Liver (tissue), 9 donors: ENCODE data around the gene ST3GAL5. TPM values are rescaled to one million over a fixed set of nuclear protein-coding genes. Genes with fewer than 3 reads are reported as not detected.

Source experiments
- DNase-seq: peaks from one replicate; pipeline ENCODE4 v3.0.0-alpha.2; 2017; ENCODE audit warnings: low spot score
- H3K27ac ChIP-seq, 2 donors: one replicate each; pipeline ENCODE4 v1.7.0; 2013; ENCODE audit warnings: inconsistent platforms in 2 of 2, low read length in 2 of 2, control low read depth in 1 of 2, low read depth in 1 of 2, mild to moderate bottlenecking in 1 of 2
- H3K27me3 ChIP-seq, 4 donors: one replicate each; pipeline versions ENCODE4 v1.6.1 to v1.7.0; 2013; ENCODE audit warnings: low read length in 3 of 4, inconsistent platforms in 1 of 4, mild to moderate bottlenecking in 1 of 4, moderate library complexity in 1 of 4; ENCODE audit not compliant: control insufficient read depth in 4 of 4, insufficient read depth in 4 of 4
- H3K36me3 ChIP-seq, 4 donors: one replicate each; pipeline versions ENCODE4 v1.6.1 to v1.7.0; 2013; ENCODE audit warnings: low read length in 3 of 4, mild to moderate bottlenecking in 3 of 4, low read depth in 1 of 4, moderate library complexity in 1 of 4; ENCODE audit not compliant: control insufficient read depth in 4 of 4, insufficient read depth in 3 of 4
- H3K4me1 ChIP-seq, 4 donors: one replicate each; pipeline versions ENCODE4 v1.6.1 to v1.7.0; 2013; ENCODE audit warnings: low read length in 3 of 4, mild to moderate bottlenecking in 3 of 4, moderate library complexity in 1 of 4; ENCODE audit not compliant: control insufficient read depth in 4 of 4, insufficient read depth in 4 of 4
- H3K4me3 ChIP-seq, 3 donors: one replicate each; pipeline versions ENCODE4 v1.6.1 to v1.7.0; 2013; ENCODE audit warnings: low read length in 3 of 3, control low read depth in 1 of 3, low read depth in 1 of 3, mild to moderate bottlenecking in 1 of 3
- H3K9ac ChIP-seq, 2 donors: one replicate each; pipeline ENCODE4 v1.7.0; 2013; ENCODE audit warnings: low read length in 2 of 2, mild to moderate bottlenecking in 2 of 2, moderate library complexity in 2 of 2, control low read depth in 1 of 2, low read depth in 1 of 2
- H3K9me3 ChIP-seq, 4 donors: one replicate each; pipeline versions ENCODE4 v1.6.1 to v1.7.0; 2013; ENCODE audit warnings: low read length in 3 of 4; ENCODE audit not compliant: control insufficient read depth in 4 of 4
- EGR1 ChIP-seq, 2 donors: IDR thresholded peaks; 2 replicates each; pipeline ENCODE4 v1.6.1; 2016 to 2018; ENCODE audit warnings: antibody characterized with exemption in 2 of 2, low read depth in 2 of 2
- FOXA1 ChIP-seq: IDR thresholded peaks from 2 replicates; pipeline ENCODE4 v1.6.1; 2016; ENCODE audit warnings: antibody characterized with exemption
- GABPA ChIP-seq, 2 donors: IDR thresholded peaks in 1 of 2; conservative IDR thresholded peaks in 1 of 2; 2 replicates each; pipeline ENCODE4 v1.6.1; 2016; ENCODE audit warnings: antibody characterized with exemption in 2 of 2, mild to moderate bottlenecking in 1 of 2, moderate library complexity in 1 of 2
- HNF4A ChIP-seq, 2 donors: conservative IDR thresholded peaks; 2 replicates each; pipeline ENCODE4 v1.6.1; 2016; ENCODE audit warnings: antibody characterized with exemption in 2 of 2, mild to moderate bottlenecking in 2 of 2
- HNF4G ChIP-seq: IDR thresholded peaks from 2 replicates; pipeline ENCODE4 v1.6.1; 2016; ENCODE audit warnings: antibody characterized with exemption
- NR2F2 ChIP-seq: IDR thresholded peaks from 2 replicates; pipeline ENCODE4 v1.6.1; 2016; ENCODE audit warnings: antibody characterized with exemption
- REST ChIP-seq: IDR thresholded peaks from 2 replicates; pipeline ENCODE4 v1.6.1; 2016; ENCODE audit warnings: antibody characterized with exemption, mild to moderate bottlenecking
- RXRA ChIP-seq, 2 donors: IDR thresholded peaks; 2 replicates each; pipeline ENCODE4 v1.6.1; 2017 to 2018; ENCODE audit warnings: antibody characterized with exemption in 2 of 2, mild to moderate bottlenecking in 1 of 2
- SP1 ChIP-seq: IDR thresholded peaks from 2 replicates; pipeline ENCODE4 v1.6.1; 2018; ENCODE audit warnings: antibody characterized with exemption, mild to moderate bottlenecking
- TAF1 ChIP-seq: conservative IDR thresholded peaks from 2 replicates; pipeline ENCODE4 v1.6.1; 2016; ENCODE audit warnings: antibody characterized with exemption, mild to moderate bottlenecking
- YY1 ChIP-seq: IDR thresholded peaks from 2 replicates; pipeline ENCODE4 v1.6.1; 2016; ENCODE audit warnings: antibody characterized with exemption, mild to moderate bottlenecking
- WGBS: extraction: QIAGEN DNeasy Blood & Tissue Kit; methylation state at CpG from one replicate; pipeline ENCODE4 v1.1.7; 2013; 5-methylcytosine and 5-hydroxymethylcytosine counted together
- polyA plus RNA-seq, 2 donors: library from polyadenylated mRNA; stranded (reverse) in 1 of 2; unstranded in 1 of 2; fragments of 200-250 nt in 1 of 2; fragments of >200 nt in 1 of 2; fragmentation: Nextera tagmentation in 1 of 2; extraction: Ambion mirVana in 1 of 2; gene quantifications; one replicate each; pipeline versions ENCODE4 v1.2.1 to v1.2.3, GENCODE V29; 2013 to 2015
- total RNA-seq, 2 donors: library from RNA; depleted of rRNA; stranded (reverse); fragments of >200 nt; gene quantifications; one replicate each; pipeline ENCODE4 v1.2.3, GENCODE V29; 2014
- TF ChIP-seq, protein P1 (sequence below): fragments of 150-350 bp; IDR thresholded peaks from 2 replicates; pipeline ENCODE4 v1.5.1; 2017; ENCODE audit warnings: improper control_type of control experiment, low read depth, low read length; ENCODE audit not compliant: missing input control
- TF ChIP-seq, protein P2 (sequence below): IDR thresholded peaks from 2 replicates; pipeline ENCODE4 v1.6.1; 2016; ENCODE audit warnings: antibody characterized with exemption
- TF ChIP-seq, protein P3 (sequence below): IDR thresholded peaks from 2 replicates; pipeline ENCODE4 v1.6.1; 2016; ENCODE audit warnings: antibody characterized with exemption
- donor health status: healthy.
- donor health status: healthy.
- donor health status: healthy.
- donor health status: healthy.
- donor health status: healthy.

ST3GAL5 gene
- total and polyA plus RNA-seq, 4 donors, result 4.5 to 17.0 (median 9.0) TPM

- TF ChIP-seq HNF4G, result no peak
- TF ChIP-seq, protein P1, sequence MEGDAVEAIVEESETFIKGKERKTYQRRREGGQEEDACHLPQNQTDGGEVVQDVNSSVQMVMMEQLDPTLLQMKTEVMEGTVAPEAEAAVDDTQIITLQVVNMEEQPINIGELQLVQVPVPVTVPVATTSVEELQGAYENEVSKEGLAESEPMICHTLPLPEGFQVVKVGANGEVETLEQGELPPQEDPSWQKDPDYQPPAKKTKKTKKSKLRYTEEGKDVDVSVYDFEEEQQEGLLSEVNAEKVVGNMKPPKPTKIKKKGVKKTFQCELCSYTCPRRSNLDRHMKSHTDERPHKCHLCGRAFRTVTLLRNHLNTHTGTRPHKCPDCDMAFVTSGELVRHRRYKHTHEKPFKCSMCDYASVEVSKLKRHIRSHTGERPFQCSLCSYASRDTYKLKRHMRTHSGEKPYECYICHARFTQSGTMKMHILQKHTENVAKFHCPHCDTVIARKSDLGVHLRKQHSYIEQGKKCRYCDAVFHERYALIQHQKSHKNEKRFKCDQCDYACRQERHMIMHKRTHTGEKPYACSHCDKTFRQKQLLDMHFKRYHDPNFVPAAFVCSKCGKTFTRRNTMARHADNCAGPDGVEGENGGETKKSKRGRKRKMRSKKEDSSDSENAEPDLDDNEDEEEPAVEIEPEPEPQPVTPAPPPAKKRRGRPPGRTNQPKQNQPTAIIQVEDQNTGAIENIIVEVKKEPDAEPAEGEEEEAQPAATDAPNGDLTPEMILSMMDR, result no peak
- TF ChIP-seq, protein P2, sequence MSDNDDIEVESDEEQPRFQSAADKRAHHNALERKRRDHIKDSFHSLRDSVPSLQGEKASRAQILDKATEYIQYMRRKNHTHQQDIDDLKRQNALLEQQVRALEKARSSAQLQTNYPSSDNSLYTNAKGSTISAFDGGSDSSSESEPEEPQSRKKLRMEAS, result no peak
These were observed 49.3 kb downstream of the ST3GAL5 start (continued) for GRCh38 chr2:85839461-85839860.

DNA sequence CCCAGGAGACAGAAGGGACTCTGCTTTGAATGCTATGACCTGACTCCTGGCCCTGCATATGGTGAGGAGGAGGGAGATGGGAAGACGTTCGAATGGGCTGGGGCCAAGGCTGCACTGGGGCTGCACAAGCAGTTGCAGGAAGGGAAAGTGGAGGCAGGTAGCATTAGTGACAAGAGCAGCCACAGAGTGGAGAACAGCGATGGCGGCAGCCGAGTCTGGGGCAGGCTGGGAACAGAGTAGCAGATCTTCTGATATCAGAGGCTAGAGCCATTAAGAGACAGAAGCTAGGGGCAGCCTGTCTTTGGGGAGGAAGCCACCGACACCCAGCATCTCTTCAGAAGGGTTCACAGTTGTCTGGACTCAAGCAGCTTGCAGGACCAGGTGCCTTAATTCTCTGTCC lies 50.1 kb downstream of the ST3GAL5 start:
- Histone ChIP-seq H3K4me1 (no peaks in the 10 kb centered on the region), H3K27me3 (no peaks in the 10 kb centered on the region), H3K36me3 (peaks cover 5 to 17% (median 11%) of the 10 kb centered on the region in 4 donors), H3K9me3 (no peaks in the 10 kb centered on the region), H3K9ac (no peak overlapping the region), H3K27ac (no peak overlapping the region), H3K4me3 (no peak overlapping the region)
- TF ChIP-seq, protein P3, sequence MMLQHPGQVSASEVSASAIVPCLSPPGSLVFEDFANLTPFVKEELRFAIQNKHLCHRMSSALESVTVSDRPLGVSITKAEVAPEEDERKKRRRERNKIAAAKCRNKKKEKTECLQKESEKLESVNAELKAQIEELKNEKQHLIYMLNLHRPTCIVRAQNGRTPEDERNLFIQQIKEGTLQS, result no peak
- TF ChIP-seq RXRA (IDR thresholded peaks at IDR 0.05), result no peak
- 94% methylated on average over 6 of the region's 6 CpGs for WGBS
- no peak for DNase-seq

DNA sequence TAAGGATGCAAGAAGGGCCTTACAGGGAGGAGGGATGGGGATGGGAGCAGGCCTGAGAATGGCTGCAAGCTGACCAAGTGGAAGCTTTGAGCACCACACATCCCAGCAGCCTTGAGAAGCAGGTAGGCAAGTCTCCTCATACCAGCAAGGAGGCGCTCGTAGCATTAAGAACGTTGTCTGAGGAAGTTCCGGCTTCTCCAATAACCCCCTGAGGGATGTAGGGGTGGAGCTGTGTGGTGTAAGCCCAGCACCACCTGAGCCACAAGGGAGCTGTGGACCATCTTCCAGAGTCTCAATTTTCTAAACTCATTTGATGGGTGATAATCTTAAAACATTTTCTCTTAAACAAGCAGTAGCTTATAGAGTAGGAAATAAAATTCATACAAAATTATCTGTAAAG lies 50.6 kb downstream of the ST3GAL5 start:
- 88% methylated on average over 4 of the region's 4 CpGs for WGBS
- Histone ChIP-seq H3K9me3 (no peaks in the 10 kb centered on the region), H3K4me3 (no peak overlapping the region), H3K27me3 (no peaks in the 10 kb centered on the region), H3K9ac (no peak overlapping the region), H3K36me3 (peaks cover 5 to 14% (median 11%) of the 10 kb centered on the region in 4 donors), H3K4me1 (no peaks in the 10 kb centered on the region), H3K27ac (no peak overlapping the region)
- TF ChIP-seq GABPA (IDR thresholded peaks at IDR 0.05 in 1 of 2, conservative IDR thresholded peaks at IDR 0.05 in 1 of 2) (no peak), YY1 (no peak), HNF4A (conservative IDR thresholded peaks at IDR 0.05) (no peak), FOXA1 (no peak), TAF1 (no peak), RXRA (IDR thresholded peaks at IDR 0.05) (no peak), EGR1 (IDR thresholded peaks at IDR 0.05; ENCODE audit: low read depth in 2 of 2) (no peak)
- TF ChIP-seq, protein P1, result no peak
- TF ChIP-seq, protein P3, result no peak
- no peak for DNase-seq

DNA sequence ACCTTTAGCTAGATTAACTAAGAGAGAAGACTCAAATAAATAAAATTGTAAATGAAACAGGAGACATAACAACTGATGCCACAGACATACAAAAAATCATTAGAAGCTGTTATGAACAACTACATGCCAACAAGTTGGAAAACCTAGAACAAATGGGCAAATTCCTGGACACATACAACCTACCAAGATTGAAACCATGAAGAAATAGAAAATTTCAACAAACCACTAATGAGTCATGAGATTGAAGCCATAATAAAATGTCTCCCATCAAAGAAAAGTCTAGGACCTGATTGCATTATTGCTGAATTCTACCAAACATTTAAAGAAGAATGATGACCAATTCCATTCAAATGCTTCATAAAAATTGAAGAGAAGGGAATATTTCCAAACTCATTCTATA lies 54.3 kb downstream of the ST3GAL5 start:
- no peaks in the 10 kb centered on the region for H3K4me1 ChIP-seq
- H3K4me3 ChIP-seq, result no peak overlapping the region
- H3K9me3 ChIP-seq, result no peaks in the 10 kb centered on the region
- no peak overlapping the region for H3K9ac ChIP-seq
- H3K27ac ChIP-seq, result no peak overlapping the region
- peaks cover under 1 to 7% (median 3%) of the 10 kb centered on the region in 4 donors for H3K36me3 ChIP-seq
- DNase-seq, result no peak
- no peaks in the 10 kb centered on the region for H3K27me3 ChIP-seq
- TF ChIP-seq, protein P1, result no peak
- TF ChIP-seq NR2F2 (no peak), SP1 (no peak), FOXA1 (no peak), EGR1 (IDR thresholded peaks at IDR 0.05; ENCODE audit: low read depth in 2 of 2) (no peak), REST (no peak), GABPA (IDR thresholded peaks at IDR 0.05 in 1 of 2, conservative IDR thresholded peaks at IDR 0.05 in 1 of 2) (no peak), HNF4A (conservative IDR thresholded peaks at IDR 0.05) (no peak)
- TF ChIP-seq, protein P3, result no peak
